Rectal smooth muscle tissue (tissue), 1 donor: ENCODE data around the gene SIRT7.

Source experiments
- H3K27ac ChIP-seq: one replicate; pipeline ENCODE4 v1.7.0; 2013; ENCODE audit warnings: low read depth, low read length, inconsistent platforms
- H3K27me3 ChIP-seq: one replicate; pipeline ENCODE4 v1.7.0; 2013; ENCODE audit warnings: low read length; ENCODE audit not compliant: control insufficient read depth, insufficient read depth
- H3K36me3 ChIP-seq: one replicate; pipeline ENCODE4 v1.7.0; 2013; ENCODE audit warnings: low read length; ENCODE audit not compliant: control insufficient read depth, insufficient read depth
- H3K4me1 ChIP-seq: one replicate; pipeline ENCODE4 v1.7.0; 2013; ENCODE audit warnings: low read length; ENCODE audit not compliant: control insufficient read depth, insufficient read depth
- H3K4me3 ChIP-seq: one replicate; pipeline ENCODE4 v1.7.0; 2013; ENCODE audit warnings: low read length
- H3K9ac ChIP-seq: one replicate; pipeline ENCODE4 v1.7.0; 2013; ENCODE audit warnings: low read length

The SIRT7 gene

DNA sequence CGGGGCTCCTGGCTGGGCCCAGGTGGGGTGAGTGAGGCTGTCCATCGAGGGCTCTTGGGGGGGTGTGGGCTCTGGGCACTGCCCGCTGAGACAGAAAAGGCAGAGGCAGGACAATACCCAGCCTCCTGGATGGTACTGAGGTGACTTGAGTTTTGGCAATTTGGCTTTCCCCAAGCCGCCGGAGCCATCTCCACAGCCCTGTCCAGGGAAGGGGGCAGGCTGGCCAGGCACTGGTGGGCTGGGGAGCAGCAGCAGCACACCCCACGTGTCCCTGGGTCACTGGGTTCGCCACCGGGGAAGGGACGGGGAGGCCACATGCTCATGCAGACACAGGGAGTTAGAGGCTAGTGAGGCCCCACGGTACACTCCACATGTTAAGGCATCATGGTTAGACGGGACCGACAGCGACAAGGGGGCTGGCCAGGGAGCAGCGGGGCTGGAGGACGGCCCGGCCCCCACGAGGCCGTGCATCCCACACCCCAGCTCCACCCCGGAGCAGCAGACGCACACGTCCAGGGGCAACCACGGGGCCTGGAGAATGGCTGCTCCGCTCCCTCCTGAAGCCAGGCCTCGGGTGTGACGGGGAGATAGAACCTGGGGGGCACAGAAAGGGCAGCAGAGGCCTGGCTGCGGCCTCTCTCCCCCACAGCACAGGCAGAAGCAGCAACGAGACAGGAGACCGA is 49.8 kb downstream of the SIRT7 start:
- H3K9ac ChIP-seq, result no peak overlapping the region
- H3K27me3 ChIP-seq, result no peaks in the 10 kb centered on the region
- peaks cover 11% of the 10 kb centered on the region for H3K36me3 ChIP-seq
- H3K4me1 ChIP-seq, result peaks cover 12% of the 10 kb centered on the region
- H3K27ac ChIP-seq, result peak overlapping the region; percentile 80
- no peak overlapping the region for H3K4me3 ChIP-seq

DNA sequence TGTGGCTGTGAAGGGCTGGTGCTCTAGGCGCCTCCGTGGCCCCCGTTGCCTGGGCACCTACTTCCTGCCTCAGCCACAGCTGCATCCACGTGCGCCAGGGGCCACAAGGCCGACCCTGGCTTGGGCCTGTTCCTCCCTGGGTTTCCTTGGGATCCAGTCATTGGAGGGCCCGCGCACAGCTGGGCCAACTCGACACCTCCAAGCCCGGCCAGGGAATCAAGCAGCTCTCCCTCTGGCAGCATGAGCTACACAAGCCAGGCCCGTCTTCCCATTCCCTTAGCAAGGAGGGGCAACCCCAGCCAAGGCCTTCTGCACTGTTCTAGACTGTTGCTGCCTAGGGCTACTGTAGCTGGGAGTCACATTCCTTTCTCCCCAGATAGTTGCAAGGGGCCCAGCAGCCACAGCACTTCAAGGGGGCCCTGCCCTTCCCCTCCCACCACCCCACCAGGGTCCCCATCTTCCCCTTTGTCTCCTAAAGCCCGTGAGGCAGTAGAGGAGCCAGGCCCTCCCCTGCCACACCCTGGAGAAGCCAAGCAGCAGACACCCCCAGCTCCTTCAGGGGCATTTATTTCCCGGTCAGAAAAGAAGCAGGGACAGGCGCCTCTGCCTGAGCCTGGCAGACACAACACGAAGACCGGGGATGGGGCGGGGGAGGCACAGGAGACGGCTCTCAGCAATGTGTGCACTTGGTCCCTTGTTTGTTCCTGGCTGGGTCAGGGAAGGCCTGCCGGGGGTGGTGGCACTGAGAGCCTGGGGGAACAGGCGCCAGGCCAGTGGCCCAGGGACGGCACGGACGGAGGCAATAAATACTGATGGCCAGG is 50.6 kb downstream of the SIRT7 start:
- Histone ChIP-seq H3K9ac (no peak overlapping the region), H3K4me3 (no peak overlapping the region), H3K27me3 (no peaks in the 10 kb centered on the region), H3K27ac (peak overlapping the region; percentile 15), H3K36me3 (peaks cover 11% of the 10 kb centered on the region), H3K4me1 (peaks cover 12% of the 10 kb centered on the region)

DNA sequence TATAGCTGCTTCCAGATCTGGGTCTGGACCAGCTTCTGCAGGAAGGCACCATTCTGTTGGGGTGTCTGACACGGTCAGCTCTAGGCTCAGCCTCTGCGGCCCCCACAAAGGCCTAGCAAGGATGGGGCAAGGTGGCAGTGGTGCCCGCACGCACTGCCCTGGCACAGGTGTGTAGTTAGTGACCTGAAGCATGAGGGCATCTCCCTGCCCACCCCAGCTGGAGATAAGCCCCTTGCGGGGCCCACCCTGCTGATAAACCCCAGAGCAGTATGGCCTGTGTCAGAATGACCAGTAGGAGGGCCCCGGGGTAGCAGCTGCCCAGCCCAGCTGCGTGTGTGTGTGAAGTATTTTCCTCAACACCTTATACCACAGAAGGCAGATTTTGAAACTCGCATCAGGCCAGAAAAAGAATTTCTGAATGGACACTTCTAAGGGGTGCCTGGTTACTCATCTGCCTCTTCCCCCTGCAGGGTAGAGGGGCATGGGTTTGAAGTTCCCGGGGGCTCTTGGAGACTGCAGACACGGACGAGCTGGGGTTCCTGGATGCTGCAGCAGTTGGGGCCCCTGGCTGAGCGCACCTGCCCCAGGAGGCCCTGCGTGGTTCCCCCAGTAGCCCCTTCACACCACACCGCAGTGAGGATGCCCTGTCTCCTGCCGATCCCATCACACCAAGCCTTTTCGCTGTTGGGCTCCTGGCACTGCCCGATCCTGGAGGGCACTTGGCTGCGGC is 51.4 kb downstream of the SIRT7 start:
- Histone ChIP-seq H3K27me3 (no peaks in the 10 kb centered on the region), H3K4me1 (peaks cover 9% of the 10 kb centered on the region), H3K4me3 (no peak overlapping the region), H3K9ac (peak overlapping the region; percentile 32), H3K36me3 (peaks cover 11% of the 10 kb centered on the region), H3K27ac (peak overlapping the region; percentile 15)

DNA sequence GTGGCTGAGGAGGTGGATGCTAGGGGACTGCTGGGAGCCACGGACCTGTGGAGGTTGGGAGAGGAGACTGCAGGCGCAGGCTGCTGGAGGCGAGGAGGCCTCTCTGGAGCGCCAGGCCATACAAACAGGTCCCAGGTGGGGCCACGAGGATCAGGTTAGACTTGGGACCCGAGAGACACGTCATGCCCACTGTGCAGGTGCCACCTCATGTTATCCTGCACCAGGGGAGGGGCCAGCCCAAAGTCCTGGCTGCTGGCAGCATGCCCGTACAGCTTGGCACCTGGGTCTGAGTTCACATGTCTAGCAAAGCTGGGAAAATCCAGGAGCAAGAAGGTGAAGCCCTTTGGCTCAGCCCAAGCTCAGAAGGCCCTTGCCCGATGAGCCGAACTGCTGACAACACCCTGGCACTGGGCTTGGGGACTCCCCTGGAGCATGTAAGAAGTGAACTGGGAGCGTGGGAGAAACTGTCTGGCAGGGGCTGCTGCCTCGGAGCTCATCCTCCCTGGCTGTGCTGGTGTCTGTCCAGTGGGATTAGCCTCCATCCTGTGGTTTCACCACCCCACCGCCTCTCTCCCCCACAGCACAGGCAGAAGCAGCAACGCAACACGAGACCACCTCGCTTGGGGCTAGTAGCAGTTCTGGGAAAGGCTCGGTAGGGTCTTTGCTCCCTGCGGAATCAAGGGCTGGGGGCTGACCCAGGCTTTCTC is 52.1 kb downstream of the SIRT7 start:
- peak overlapping the region; percentile 32 for H3K9ac ChIP-seq
- no peak overlapping the region for H3K4me3 ChIP-seq
- H3K27ac ChIP-seq, result no peak overlapping the region
- peaks cover 12% of the 10 kb centered on the region for H3K4me1 ChIP-seq
- H3K36me3 ChIP-seq, result peaks cover 11% of the 10 kb centered on the region
- H3K27me3 ChIP-seq, result no peaks in the 10 kb centered on the region

GRCh38 chr17:81865358-81865732 is 52.6 kb downstream of the SIRT7 start:
- Histone ChIP-seq H3K4me1 (peaks cover 12% of the 10 kb centered on the region), H3K27ac (no peak overlapping the region), H3K4me3 (no peak overlapping the region), H3K27me3 (no peaks in the 10 kb centered on the region), H3K36me3 (peaks cover 11% of the 10 kb centered on the region), H3K9ac (no peak overlapping the region)

- Histone ChIP-seq H3K4me3 (no peak overlapping the region), H3K9ac (no peak overlapping the region), H3K27ac (no peak overlapping the region), H3K4me1 (peaks cover 13% of the 10 kb centered on the region), H3K36me3 (peaks cover 9% of the 10 kb centered on the region), H3K27me3 (no peaks in the 10 kb centered on the region)
Observed at GRCh38 chr17:81863833-81864768, 53.9 kb downstream of the SIRT7 start.

- Histone ChIP-seq H3K4me3 (no peak overlapping the region), H3K27ac (no peak overlapping the region), H3K27me3 (no peaks in the 10 kb centered on the region), H3K4me1 (peaks cover 18% of the 10 kb centered on the region), H3K9ac (no peak overlapping the region), H3K36me3 (peaks cover 7% of the 10 kb centered on the region)
Observed at GRCh38 chr17:81863123-81863675, 54.8 kb downstream of the SIRT7 start.
